ENCODE results near the gene PLA2G2C. TPM values are rescaled to one million over a fixed set of nuclear protein-coding genes. Genes with fewer than 3 reads are reported as not detected.
A peak's percentile ranks its signal among the peaks of the same experiment; 100 is the strongest.

Gene PLA2G2C
- total and polyA plus RNA-seq, 2 of the 8 experiments (the other 6 are each of a cell fraction or from before 2014, with no cell fraction given), result not detected

DNA sequence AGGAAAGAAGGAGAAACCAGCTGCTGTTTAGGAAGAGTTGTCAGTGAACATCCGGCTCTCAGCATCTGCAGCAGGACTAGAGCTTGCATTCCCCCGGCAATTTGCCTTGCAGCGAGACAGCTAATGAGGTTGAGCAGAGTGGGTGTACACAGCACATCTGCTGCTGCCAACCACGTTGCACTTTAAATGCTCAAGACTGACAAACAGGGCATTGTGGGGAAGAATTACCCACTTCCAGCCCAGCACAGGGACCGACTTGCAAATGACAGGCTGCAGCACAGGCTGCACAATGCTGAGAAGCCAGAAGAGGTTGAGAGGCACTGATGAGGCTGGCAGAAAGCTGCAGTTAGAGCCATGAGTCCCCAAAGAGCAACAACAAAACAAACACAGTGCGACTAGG lies 47.5 kb upstream of the PLA2G2C start:
- Histone ChIP-seq H3K14ac (ENCODE audit: insufficient read length) (no peak overlapping the region), H4K20me1 (replicated peaks in 1 of 2; ENCODE audit: control insufficient read depth in 1 of 2, insufficient read depth in 2 of 2, low read length in 2 of 2) (no peaks in the 10 kb centered on the region), H2BK15ac (ENCODE audit: low read length) (peak overlapping the region; percentile 83; the same call in 1 of the 2 replicates), H2BK120ac (replicated peaks; ENCODE audit: low read depth, low read length) (no peak overlapping the region), H3K36me3 (ENCODE audit: control insufficient read depth in 2 of 4, insufficient read depth in 4 of 4, low read length in 3 of 4) (no peaks in the 10 kb centered on the region), H4K91ac (replicated peaks; ENCODE audit: insufficient read length, low read length) (no peak overlapping the region), H3K79me1 (ENCODE audit: low read depth, low read length) (0 out of 2 replicates have a peak, but pooled peaks cover 2% of the 10 kb centered on the region), H4K5ac (ENCODE audit: insufficient read length, low read depth, low read length) (no peak overlapping the region), H3K27me3 (replicated peaks in 1 of 4; ENCODE audit: control insufficient read depth in 3 of 4, extremely low read depth in 1 of 4, insufficient read depth in 3 of 4, low read length in 3 of 4) (no peaks in the 10 kb centered on the region; a peak in 1 of 7 replicates), H3K9me3 (ENCODE audit: insufficient read depth in 2 of 2, low read depth in 1 of 2, low read length in 1 of 2) (no peaks in the 10 kb centered on the region), H3K4me3 (ENCODE audit: extremely low read depth in 1 of 4, insufficient read depth in 2 of 4, low read depth in 3 of 4, low read length in 4 of 4) (no peak overlapping the region), H3K18ac (ENCODE audit: extremely low read depth, low read length) (no peak overlapping the region), H3K4me1 (replicated peaks in 1 of 4; ENCODE audit: control insufficient read depth in 3 of 4, insufficient read depth in 4 of 4, low read length in 3 of 4) (peaks cover 2 to 4% (median 3%) of the 10 kb centered on the region in 4 experiments; a peak in 3 of 7 replicates), H2AK5ac (ENCODE audit: low read depth, low read length) (no peak overlapping the region), H3K79me2 (ENCODE audit: control insufficient read depth in 1 of 2, insufficient read depth in 2 of 2, low read length in 2 of 2) (no peaks in the 10 kb centered on the region), H2BK12ac (ENCODE audit: low read depth, low read length) (no peak overlapping the region; the same call in 1 of the 2 replicates), H3K4ac (replicated peaks; ENCODE audit: insufficient read length, low read depth, low read length) (no peak overlapping the region), H3K23ac (ENCODE audit: insufficient read length) (no peak overlapping the region), H2BK5ac (ENCODE audit: low read depth, low read length) (no peak overlapping the region), H3K23me2 (ENCODE audit: low read depth, low read length) (no peaks in the 10 kb centered on the region), H2AFZ (ENCODE audit: low read length) (peak overlapping the region; percentile 74), H3K27ac (ENCODE audit: low read depth, low read length) (no peak overlapping the region), H3K56ac (replicated peaks; ENCODE audit: insufficient read length, low read depth, low read length) (no peak overlapping the region), H2BK20ac (ENCODE audit: low read length) (0 out of 2 replicates have a peak overlapping the region, but pooled peaks have one; percentile 23), H3K4me2 (ENCODE audit: insufficient read depth in 1 of 2, low read depth in 2 of 2, low read length in 2 of 2) (no peak overlapping the region), H3K9ac (replicated peaks in 1 of 4; ENCODE audit: extremely low read depth in 1 of 4, low read depth in 3 of 4, low read length in 3 of 4) (no peak overlapping the region), H4K8ac (ENCODE audit: extremely low read depth, insufficient read depth, low read length) (no peak overlapping the region)
- DNase-seq (ENCODE audit: low read depth in 1 of 2, low spot score in 2 of 2) (no peak), FAIRE-seq (no peak)
- TF ChIP-seq BCL11A (IDR thresholded peaks at IDR 0.05; ENCODE audit: low read depth in 2 of 2, low read length in 2 of 2), result no peak
- TF ChIP-seq CBX8 (IDR thresholded peaks at IDR 0.05; ENCODE audit: borderline replicate concordance, low read depth, low read length), result no peak
- TF ChIP-seq CREB1 (IDR thresholded peaks at IDR 0.05), result no peak
- no peak for TF ChIP-seq BACH1 (IDR thresholded peaks at IDR 0.05; ENCODE audit: low read length)
- no peak for TF ChIP-seq GTF2F1 (IDR thresholded peaks at IDR 0.05; ENCODE audit: borderline replicate concordance, low read depth, low read length)
- TF ChIP-seq, protein P1, sequence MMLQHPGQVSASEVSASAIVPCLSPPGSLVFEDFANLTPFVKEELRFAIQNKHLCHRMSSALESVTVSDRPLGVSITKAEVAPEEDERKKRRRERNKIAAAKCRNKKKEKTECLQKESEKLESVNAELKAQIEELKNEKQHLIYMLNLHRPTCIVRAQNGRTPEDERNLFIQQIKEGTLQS (IDR thresholded peaks at IDR 0.05; ENCODE audit: insufficient read depth, low read depth, low read length), result no peak
- TF ChIP-seq, protein P2, sequence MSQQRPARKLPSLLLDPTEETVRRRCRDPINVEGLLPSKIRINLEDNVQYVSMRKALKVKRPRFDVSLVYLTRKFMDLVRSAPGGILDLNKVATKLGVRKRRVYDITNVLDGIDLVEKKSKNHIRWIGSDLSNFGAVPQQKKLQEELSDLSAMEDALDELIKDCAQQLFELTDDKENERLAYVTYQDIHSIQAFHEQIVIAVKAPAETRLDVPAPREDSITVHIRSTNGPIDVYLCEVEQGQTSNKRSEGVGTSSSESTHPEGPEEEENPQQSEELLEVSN (IDR thresholded peaks at IDR 0.05), result no peak
- ChIA-PET CTCF (ENCODE audit: partially characterized antibody) (interaction anchor here (0.6 to 2.3 kb wide), 24 partner anchors 9 to 468 kb away, joined by 3 to 10 read pairs (median 3); no protein-coding TSS in a partner anchor), POLR2A (ENCODE audit: partially characterized antibody) (no interaction called here)
- WGBS, 2 experiments (ENCODE audit: extremely low coverage in 1 of 2, insufficient coverage in 1 of 2, insufficient read length in 1 of 2, insufficient replicate concordance in 2 of 2, low coverage in 1 of 2, low lambda C conversion rate in 2 of 2, missing lambda C conversion rate in 1 of 2), result 81% methylated on average over 6 of the region's 6 CpGs; no CpG with 5 or more reads in 1 of the 2 experiments

All from H1 (cell line).